GM12878 (cell line): ENCODE measurements around the gene ZDHHC7. TPM values are rescaled to one million over a fixed set of nuclear protein-coding genes. Genes with fewer than 3 reads are reported as not detected.

Source experiments
- ATAC-seq: fragments of 200-7000 bp; cut with Tn5 transposase; 3 replicates; pipeline ENCODE4 v1.9.1; 2020; ENCODE audit warnings: mild to moderate bottlenecking, moderate library complexity
- BruUV-seq: library from RNA; stranded (reverse); fragments of 400-500 nt; replicated peaks from 2 replicates; lab custom pipeline; 2021; lab: Mats Ljungman, UMichigan
- CTCF ChIA-PET: fragments of 300-600 bp; sonication (Branson Sonifier 250); formaldehyde crosslinking; extraction: SDS; loops from one replicate; lab custom pipeline; 2021; ENCODE audit warnings: inconsistent platforms; lab: Yijun Ruan, JAX
- POLR2A ChIA-PET: fragments of 350-600 bp; formaldehyde crosslinking; extraction: SDS; loops from one replicate; lab custom pipeline; 2021; ENCODE audit warnings: inconsistent platforms; lab: Charles Lee
- RAD21 ChIA-PET: fragments of 300-600 bp; sonication (Branson Sonifier 250); formaldehyde crosslinking; loops from one replicate; lab custom pipeline; 2023; ENCODE audit warnings: antibody characterized with exemption; ENCODE audit not compliant: unreplicated experiment; lab: Charles Lee
- SMC1A ChIA-PET: fragments of 300-600 bp; sonication (Branson Sonifier 250); formaldehyde crosslinking; loops from one replicate; lab custom pipeline; 2023; ENCODE audit not compliant: unreplicated experiment, uncharacterized antibody; lab: Charles Lee
- DNase-seq: peaks from one replicate; pipeline ENCODE4 v3.0.0-alpha.2; 2011; ENCODE audit warnings: low read depth, low spot score
- FAIRE-seq: peaks from 3 replicates; lab custom pipeline; 2011; peaks lifted over from hg19 to GRCh38; lab: Jason Lieb, UNC
- H2AFZ ChIP-seq: 2 replicates; pipeline ENCODE4 v1.6.0; 2011; ENCODE audit warnings: low read depth, low read length, control low read depth; ENCODE audit not compliant: control insufficient read depth
- H3K27ac ChIP-seq: 2 replicates; pipeline ENCODE4 v1.5.1; 2011; ENCODE audit warnings: control low read depth; ENCODE audit not compliant: control insufficient read depth, insufficient read depth
- H3K27me3 ChIP-seq, 2 experiments: replicated peaks in 1 of 2; 2 replicates each; pipeline versions ENCODE4 v1.6.0 to v1.6.1; 2011; ENCODE audit warnings: low read length in 1 of 2; ENCODE audit not compliant: control insufficient read depth in 2 of 2, insufficient read depth in 2 of 2
- H3K36me3 ChIP-seq, 2 experiments: 2 replicates each; pipeline ENCODE4 v1.5.1; 2011; ENCODE audit warnings: low read length in 1 of 2; ENCODE audit not compliant: control insufficient read depth in 2 of 2, insufficient read depth in 2 of 2
- H3K4me1 ChIP-seq: 2 replicates; pipeline ENCODE4 v1.6.1; 2011; ENCODE audit warnings: mild to moderate bottlenecking, low read length, moderate library complexity, mixed read lengths; ENCODE audit not compliant: control insufficient read depth, insufficient read depth
- H3K4me2 ChIP-seq: 2 replicates; pipeline ENCODE4 v1.6.0; 2011; ENCODE audit warnings: control low read depth; ENCODE audit not compliant: control insufficient read depth, insufficient read depth
- H3K4me3 ChIP-seq: fragments of 200-600 bp; sonication (generic); 2 replicates; pipeline ENCODE4 v1.5.1; 2016
- H3K79me2 ChIP-seq: 2 replicates; pipeline ENCODE4 v1.6.0; 2011; ENCODE audit warnings: low read length; ENCODE audit not compliant: control insufficient read depth, insufficient read depth
- H3K9ac ChIP-seq: 2 replicates; pipeline ENCODE4 v1.8.0; 2011; ENCODE audit warnings: low read length, control low read depth, mixed read lengths; ENCODE audit not compliant: control insufficient read depth, insufficient read depth
- H3K9me3 ChIP-seq: replicated peaks from 3 replicates; pipeline ENCODE4 v1.5.1; 2011; ENCODE audit warnings: mild to moderate bottlenecking, low read length; ENCODE audit not compliant: control insufficient read depth, insufficient read depth
- H4K20me1 ChIP-seq: 2 replicates; pipeline ENCODE4 v1.6.0; 2011; ENCODE audit not compliant: control insufficient read depth, insufficient read depth
- JUNB ChIP-seq: IDR thresholded peaks from 2 replicates; pipeline ENCODE4 v1.6.1; 2016; ENCODE audit warnings: antibody characterized with exemption, mild to moderate bottlenecking
- JUND ChIP-seq: IDR thresholded peaks from 2 replicates; pipeline ENCODE4 v1.6.1; 2012; ENCODE audit warnings: low read depth, mild to moderate bottlenecking, low read length, improper control_type of control experiment, moderate library complexity
- WGBS: methylation state at CpG from one replicate; pipeline ENCODE4 v1.1.6; 2016; ENCODE audit warnings: low lambda C conversion rate; ENCODE audit not compliant: insufficient replicate concordance, insufficient coverage; ENCODE audit errors: missing lambda C conversion rate; 5-methylcytosine and 5-hydroxymethylcytosine counted together
- in situ Hi-C: fragments of 300-500 bp; cut with MboI; formaldehyde crosslinking; loops from 9 replicates; pipeline ENCODE4 v1.14.3; 2018; ENCODE audit warnings: mixed read lengths
- intact Hi-C: fragments of 100-400 bp; cut with micrococcal nuclease; formaldehyde crosslinking; loops from one replicate; pipeline ENCODE4 v1.14.2; 2022; ENCODE audit not compliant: unreplicated experiment
- polyA plus RNA-seq, 11 experiments: library from polyadenylated mRNA; depleted of rRNA in 4 of 11; unstranded in 6 of 11; stranded (reverse) in 5 of 11; fragments of >200 nt; fragmentation: Nextera tagmentation in 4 of 11; fragmentation: Illumina TruSeq in 1 of 11; extraction: Ambion mirVana in 4 of 11; extraction: Trizol in 1 of 11; gene quantifications; 1 replicate in 1 of 11; 2 replicates in 10 of 11; pipeline versions ENCODE4 v1.2.1 to v1.2.3, GENCODE V29; 2011 to 2016; ENCODE audit warnings: inconsistent platforms in 2 of 11, missing spikeins in 2 of 11, low read depth in 1 of 11
- total RNA-seq, 4 experiments: library from RNA; depleted of rRNA in 3 of 4; stranded (reverse); fragments of >200 nt in 3 of 4; fragmentation: Illumina TruSeq in 1 of 4; extraction: Trizol in 1 of 4; gene quantifications; 2 replicates each; pipeline versions ENCODE4 v1.2.1 to v1.2.3, GENCODE V29; 2013 to 2021
- TF ChIP-seq, protein P1 (sequence below): fragments of 450-650 bp; formaldehyde crosslinking; IDR thresholded peaks from 2 replicates; pipeline ENCODE4 v1.4.0; 2020; ENCODE audit warnings: mild to moderate bottlenecking, moderate library complexity
- TF ChIP-seq, protein P2 (sequence below): fragments of 450-650 bp; IDR thresholded peaks from 2 replicates; pipeline ENCODE4 v1.6.1; 2016; ENCODE audit warnings: mild to moderate bottlenecking
- TF ChIP-seq, protein P3 (sequence below): fragments of 450-650 bp; IDR thresholded peaks from 2 replicates; pipeline ENCODE4 v1.6.1; 2017; ENCODE audit warnings: low read depth, mild to moderate bottlenecking, moderate library complexity

The ZDHHC7 gene
- total and polyA plus RNA-seq, 10 of the 15 experiments (the other 5 are each of a cell fraction or from before 2014, with no cell fraction given): 0.87 to 26.0 (median 20.0) TPM

DNA sequence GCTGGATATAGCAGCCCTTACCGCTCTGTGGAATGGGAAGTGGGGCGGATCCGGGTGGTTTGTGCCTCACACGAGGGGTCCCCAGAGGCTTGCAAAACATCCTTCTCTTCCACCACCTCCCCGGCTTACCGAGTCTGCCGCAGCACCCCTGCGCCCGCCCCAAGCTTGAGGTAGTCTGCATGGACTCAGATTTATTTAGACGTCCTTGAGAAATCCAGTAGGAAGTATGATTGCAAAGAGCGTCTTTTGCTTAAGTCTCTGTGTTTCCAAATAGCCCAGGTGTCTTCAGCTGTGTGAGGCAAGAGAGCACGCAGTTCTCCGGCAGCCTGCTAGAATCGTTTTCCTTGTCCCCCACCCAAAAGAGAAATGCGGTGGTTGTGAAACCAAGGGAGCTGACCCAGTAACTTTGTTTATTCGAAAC is 18.7 kb upstream of the ZDHHC7 start (continued):
- TF ChIP-seq, protein P1, sequence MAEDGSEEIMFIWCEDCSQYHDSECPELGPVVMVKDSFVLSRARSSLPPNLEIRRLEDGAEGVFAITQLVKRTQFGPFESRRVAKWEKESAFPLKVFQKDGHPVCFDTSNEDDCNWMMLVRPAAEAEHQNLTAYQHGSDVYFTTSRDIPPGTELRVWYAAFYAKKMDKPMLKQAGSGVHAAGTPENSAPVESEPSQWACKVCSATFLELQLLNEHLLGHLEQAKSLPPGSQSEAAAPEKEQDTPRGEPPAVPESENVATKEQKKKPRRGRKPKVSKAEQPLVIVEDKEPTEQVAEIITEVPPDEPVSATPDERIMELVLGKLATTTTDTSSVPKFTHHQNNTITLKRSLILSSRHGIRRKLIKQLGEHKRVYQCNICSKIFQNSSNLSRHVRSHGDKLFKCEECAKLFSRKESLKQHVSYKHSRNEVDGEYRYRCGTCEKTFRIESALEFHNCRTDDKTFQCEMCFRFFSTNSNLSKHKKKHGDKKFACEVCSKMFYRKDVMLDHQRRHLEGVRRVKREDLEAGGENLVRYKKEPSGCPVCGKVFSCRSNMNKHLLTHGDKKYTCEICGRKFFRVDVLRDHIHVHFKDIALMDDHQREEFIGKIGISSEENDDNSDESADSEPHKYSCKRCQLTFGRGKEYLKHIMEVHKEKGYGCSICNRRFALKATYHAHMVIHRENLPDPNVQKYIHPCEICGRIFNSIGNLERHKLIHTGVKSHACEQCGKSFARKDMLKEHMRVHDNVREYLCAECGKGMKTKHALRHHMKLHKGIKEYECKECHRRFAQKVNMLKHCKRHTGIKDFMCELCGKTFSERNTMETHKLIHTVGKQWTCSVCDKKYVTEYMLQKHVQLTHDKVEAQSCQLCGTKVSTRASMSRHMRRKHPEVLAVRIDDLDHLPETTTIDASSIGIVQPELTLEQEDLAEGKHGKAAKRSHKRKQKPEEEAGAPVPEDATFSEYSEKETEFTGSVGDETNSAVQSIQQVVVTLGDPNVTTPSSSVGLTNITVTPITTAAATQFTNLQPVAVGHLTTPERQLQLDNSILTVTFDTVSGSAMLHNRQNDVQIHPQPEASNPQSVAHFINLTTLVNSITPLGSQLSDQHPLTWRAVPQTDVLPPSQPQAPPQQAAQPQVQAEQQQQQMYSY (CRISPR knock-in tag): no peak
- TF ChIP-seq, all 136 proteins: peak for 0

DNA sequence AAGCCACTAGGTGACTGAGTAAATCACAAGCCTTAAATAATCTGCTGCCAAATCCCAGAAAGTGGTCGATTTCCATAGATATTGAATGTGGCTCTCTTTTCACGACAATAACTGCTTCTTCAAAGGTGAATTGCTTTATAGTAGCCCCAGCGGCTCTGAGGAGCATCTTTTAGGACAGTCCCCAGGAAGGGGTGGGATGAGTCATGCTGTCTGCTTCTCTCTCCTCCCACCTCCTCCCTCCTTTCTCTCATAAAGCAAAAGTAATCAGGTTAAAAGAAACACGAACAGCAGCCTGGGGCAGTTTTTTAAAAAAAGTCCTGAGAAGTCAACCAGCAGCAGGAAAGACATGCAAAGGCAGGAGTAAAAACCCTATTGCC is 18.1 kb upstream of the ZDHHC7 start:
- TF ChIP-seq JUND: 0 out of 2 replicates have a peak, but pooled peaks have one; percentile 55
- TF ChIP-seq, protein P2, sequence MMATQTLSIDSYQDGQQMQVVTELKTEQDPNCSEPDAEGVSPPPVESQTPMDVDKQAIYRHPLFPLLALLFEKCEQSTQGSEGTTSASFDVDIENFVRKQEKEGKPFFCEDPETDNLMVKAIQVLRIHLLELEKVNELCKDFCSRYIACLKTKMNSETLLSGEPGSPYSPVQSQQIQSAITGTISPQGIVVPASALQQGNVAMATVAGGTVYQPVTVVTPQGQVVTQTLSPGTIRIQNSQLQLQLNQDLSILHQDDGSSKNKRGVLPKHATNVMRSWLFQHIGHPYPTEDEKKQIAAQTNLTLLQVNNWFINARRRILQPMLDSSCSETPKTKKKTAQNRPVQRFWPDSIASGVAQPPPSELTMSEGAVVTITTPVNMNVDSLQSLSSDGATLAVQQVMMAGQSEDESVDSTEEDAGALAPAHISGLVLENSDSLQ: no peak
- TF ChIP-seq, protein P3, sequence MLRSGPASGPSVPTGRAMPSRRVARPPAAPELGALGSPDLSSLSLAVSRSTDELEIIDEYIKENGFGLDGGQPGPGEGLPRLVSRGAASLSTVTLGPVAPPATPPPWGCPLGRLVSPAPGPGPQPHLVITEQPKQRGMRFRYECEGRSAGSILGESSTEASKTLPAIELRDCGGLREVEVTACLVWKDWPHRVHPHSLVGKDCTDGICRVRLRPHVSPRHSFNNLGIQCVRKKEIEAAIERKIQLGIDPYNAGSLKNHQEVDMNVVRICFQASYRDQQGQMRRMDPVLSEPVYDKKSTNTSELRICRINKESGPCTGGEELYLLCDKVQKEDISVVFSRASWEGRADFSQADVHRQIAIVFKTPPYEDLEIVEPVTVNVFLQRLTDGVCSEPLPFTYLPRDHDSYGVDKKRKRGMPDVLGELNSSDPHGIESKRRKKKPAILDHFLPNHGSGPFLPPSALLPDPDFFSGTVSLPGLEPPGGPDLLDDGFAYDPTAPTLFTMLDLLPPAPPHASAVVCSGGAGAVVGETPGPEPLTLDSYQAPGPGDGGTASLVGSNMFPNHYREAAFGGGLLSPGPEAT: 0 out of 2 replicates have a peak, but pooled peaks have one; percentile 42
- TF ChIP-seq JUNB: peak; percentile 71; the same call in 1 of the 2 replicates
- DNase-seq (peak; percentile 20), ATAC-seq (peak; percentile 77), FAIRE-seq (peak; percentile 23)
- Histone ChIP-seq H2AFZ (no peak overlapping the region; the same call in 1 of the 2 replicates), H3K36me3 (no peaks in the 10 kb centered on the region), H3K27ac (0 out of 2 replicates have a peak overlapping the region, but pooled peaks have one; percentile 15), H4K20me1 (no peaks in the 10 kb centered on the region), H3K4me1 (peaks cover 20% of the 10 kb centered on the region), H3K9ac (no peak overlapping the region), H3K4me3 (peak overlapping the region; percentile 82), H3K4me2 (peak overlapping the region; percentile 100), H3K79me2 (no peaks in the 10 kb centered on the region; the same call in 1 of the 2 replicates), H3K9me3 (no peaks in the 10 kb centered on the region), H3K27me3 (no peaks in the 10 kb centered on the region)
- intact Hi-C loops (loop anchor here (2.0 to 5.0 kb wide), 2 partner anchors 25 to 58 kb away; no protein-coding TSS in a partner anchor), in situ Hi-C loops (no loop called here)
- ChIA-PET POLR2A (no interaction called here), RAD21 (no interaction called here), SMC1A (interaction anchor here (1.0 kb wide), 1 partner anchor 57 kb away, joined by 3 read pairs; no protein-coding TSS in a partner anchor), CTCF (interaction anchor here (1.1 kb wide), 1 partner anchor 57 kb away, joined by 4 read pairs; no protein-coding TSS in a partner anchor)
- WGBS: 0% methylated on average over 4 of the region's 4 CpGs
- BruUV-seq: TSS peak; percentile 58
